HG02642 (cell line): Measurements from ENCODE around the gene DMGDH.

Source experiments
- ATAC-seq: cut with Tn5 transposase; IDR thresholded peaks from one replicate; pipeline ENCODE4 v1.9.1; 2021; ENCODE audit warnings: mild to moderate bottlenecking; ENCODE audit not compliant: unreplicated experiment, poor library complexity

Gene DMGDH

DNA sequence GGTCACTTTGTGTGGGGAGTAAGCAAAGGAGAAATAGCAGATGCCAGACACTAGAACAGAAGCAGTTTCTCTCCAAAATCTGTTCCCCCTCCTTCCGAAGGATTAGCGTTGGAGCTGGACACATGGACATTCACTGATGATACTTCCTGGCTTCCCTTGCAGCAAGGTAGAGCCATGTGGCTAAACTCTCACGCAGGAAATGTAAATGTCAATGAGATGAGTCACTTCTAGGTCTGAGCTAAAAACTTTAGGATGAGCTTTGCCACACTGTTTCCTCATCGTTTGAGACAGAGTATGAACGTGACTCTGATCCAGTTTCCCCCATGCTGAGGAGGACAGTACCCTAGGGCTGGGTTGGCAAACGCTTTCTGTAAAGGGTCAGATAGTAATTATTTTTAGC lies 5.2 kb upstream of the DMGDH start:
- no peak for ATAC-seq

DNA sequence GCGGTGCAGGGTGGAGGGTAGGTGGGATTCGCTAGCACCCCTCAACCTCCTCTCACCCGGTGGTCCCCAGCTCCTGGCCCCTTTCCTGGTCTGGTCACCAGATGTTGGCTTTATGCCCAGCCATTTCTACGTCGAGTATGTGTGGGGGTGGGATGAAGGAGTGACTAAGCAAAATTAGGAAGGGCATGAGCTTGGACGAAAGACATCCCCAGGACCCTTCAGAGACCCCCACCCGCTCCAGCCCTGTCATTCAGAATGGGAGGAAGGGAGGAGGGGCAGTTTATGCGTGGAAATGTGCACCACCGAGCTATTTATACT lies 835 bp upstream of the DMGDH start:
- ATAC-seq: no peak

- no peak for ATAC-seq
Observed at GRCh38 chr5:79062436-79062835, 7.0 kb downstream of the DMGDH start.

GRCh38 chr5:79059674-79060073 lies 9.8 kb downstream of the DMGDH start:
- no peak for ATAC-seq

DNA sequence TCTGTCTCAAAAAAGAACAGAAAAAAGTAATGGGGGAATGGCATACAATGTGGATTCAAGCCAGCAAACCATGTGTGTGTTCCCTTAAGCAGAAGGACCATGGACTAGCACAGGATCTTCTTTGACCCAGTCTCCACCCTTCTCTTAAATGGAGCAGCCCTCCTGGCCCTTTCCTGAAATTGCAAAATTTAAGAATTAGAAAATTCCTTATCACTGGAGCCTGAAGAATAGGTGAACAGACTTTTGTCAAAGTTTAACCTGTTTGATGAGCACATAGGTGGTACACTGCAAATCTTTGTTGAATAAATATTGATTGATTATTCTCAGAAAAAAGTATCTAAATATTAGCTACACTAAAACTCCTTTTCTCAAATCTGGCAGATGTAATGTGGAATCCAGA lies 12.6 kb downstream of the DMGDH start:
- ATAC-seq: no peak

- ATAC-seq: no peak
Observed at GRCh38 chr5:79055017-79055416, 14.5 kb downstream of the DMGDH start.

DNA sequence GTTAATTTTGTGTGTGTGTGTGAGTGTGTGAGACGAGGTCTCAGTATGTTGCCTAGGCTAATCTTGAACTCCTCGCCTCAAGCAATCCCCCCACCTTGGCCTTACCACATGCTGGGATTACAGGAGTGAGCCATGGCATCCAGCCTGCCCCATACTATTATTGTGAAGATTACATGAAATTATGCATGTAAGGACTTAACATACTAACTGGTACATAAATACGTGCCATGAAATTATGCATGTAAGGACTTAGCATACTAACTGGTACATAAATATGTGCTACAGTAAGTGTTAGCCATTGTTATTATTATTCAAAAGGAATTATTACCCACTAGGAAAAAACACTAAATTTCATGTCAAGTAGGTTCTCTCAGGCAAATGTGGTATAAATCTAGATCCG lies 16.2 kb downstream of the DMGDH start:
- no peak for ATAC-seq

GRCh38 chr5:79050498-79050897 lies 19.0 kb downstream of the DMGDH start:
- no peak for ATAC-seq

- no peak for ATAC-seq
Observed at GRCh38 chr5:79048437-79048836, 21.0 kb downstream of the DMGDH start.

DNA sequence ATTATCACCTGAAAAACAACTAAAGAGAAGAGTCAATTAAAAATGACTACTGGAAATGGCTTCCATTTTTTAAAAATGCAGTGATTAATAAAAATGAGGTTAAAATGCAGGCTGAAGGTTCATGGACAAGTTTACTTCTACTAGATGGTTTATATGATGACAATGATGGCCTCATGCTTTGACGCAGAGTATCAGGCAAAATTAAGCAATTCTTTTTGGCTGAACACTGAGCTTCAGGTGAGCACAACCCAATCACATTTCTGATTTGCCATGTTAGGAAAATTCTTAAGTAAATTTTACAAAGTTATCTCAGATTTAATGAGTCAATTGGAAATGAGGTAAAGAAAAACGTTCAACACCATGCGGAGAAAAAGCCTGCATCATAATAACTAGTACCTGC lies 22.3 kb downstream of the DMGDH start:
- ATAC-seq: no peak

DNA sequence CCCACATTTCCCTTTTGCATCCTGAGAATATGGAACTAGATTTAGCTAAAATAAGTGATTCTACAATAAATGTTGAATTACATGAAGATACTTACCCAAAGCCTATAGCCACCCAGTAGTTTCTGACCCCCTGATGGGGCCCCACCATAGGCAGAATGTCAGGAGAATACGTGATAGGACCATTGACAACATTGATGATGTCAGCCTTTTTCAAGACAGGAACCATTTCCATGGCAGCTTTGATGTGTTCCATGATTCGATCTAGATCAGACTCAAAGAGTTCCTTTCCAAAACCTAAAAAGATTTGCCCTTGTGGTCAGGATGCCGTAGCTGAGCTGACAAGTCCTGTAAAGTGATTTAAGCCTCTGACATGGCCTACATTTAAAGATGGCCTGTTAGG lies 27.3 kb downstream of the DMGDH start:
- ATAC-seq: no peak

GRCh38 chr5:79036769-79037168 lies 32.7 kb downstream of the DMGDH start:
- ATAC-seq: no peak

DNA sequence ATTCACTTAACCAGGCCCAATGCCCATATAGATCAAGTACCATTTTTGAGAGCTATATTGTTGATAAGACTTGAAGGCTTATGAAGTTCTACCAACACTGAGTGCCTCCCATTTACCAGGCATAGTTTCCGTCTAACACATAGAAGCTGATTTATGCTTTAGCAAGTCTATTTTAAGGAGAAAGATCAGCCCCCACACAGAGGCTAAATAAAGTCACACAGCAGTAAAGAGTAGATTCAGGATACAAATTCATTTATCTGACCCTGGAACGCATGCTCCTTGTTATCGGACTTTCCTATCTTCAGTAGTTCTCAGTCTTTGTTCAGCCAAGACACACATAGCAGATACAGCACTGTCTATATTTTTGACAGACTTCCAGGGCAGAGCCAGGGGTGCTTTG lies 34.2 kb downstream of the DMGDH start:
- ATAC-seq: no peak

DNA sequence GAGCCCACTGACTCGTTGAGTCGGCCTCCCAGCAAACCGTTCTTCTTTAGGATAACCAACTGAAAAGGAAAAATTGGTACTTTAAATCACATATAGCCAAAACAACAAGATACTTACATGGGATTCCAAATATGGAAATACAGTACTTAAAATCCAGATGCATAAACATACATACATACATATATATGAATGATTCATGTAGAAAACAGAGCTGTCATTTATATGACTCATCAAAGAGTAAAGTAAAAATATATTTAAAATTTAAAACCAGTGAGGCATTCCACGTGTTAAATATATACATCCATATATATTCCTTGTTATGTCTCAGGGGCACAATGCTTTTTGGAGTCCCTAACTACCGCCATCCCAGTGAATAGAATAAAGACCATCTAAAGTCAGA lies 36.7 kb downstream of the DMGDH start:
- no peak for ATAC-seq

DNA sequence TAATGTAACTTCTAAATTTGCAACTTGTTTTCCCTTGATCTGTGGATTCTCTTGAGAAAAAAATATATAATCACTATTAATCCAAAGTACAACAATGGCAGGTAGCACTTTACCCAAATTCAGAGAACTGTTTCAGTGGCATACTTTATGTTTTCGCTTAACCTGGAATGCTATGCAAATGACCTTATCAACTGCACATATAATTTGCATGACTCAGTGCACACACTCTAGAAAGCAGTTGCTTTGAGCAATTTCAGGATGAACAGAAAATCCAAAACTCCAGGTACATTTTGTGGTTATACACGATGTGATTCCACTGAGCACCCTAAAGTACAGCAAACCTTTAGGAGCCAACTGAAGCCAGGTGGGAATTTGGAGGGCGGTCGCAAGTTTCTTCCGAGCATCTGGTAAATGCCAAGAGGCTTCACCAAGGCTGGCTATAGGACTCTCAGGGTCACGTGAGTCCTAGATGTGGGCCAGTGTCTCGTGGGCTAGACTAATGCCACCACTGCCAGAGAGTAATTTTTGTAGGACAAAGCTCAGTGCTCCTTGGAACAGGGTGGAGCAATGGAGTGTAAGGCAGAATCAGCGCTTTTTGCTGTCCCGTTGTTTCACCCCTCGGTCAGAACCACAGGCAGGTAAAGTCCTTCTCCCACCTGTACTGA lies 37.3 kb downstream of the DMGDH start:
- no peak for ATAC-seq

DNA sequence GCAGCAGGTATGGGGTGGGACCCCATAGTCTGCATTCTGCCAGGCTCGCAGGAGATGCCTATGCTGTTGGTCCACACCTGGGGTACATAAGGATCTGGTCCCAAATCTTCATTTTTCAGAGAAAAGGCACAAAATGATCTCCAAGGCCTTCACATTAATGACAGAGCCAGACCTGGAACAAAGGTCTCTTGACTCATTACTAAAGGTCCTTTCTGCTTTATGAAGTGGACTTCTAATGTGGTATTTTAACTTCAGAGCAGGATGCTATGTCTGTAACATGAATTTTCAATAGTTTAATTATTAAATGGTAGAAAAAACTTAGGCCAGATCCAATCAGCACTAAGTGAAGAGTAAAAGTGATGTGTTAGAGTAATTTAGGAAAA lies 38.0 kb downstream of the DMGDH start:
- no peak for ATAC-seq

- ATAC-seq: no peak
Observed at GRCh38 chr5:79030663-79031484, 38.6 kb downstream of the DMGDH start.

GRCh38 chr5:79025054-79025472 lies 44.4 kb downstream of the DMGDH start:
- no peak for ATAC-seq

GRCh38 chr5:79023947-79024346 lies 45.5 kb downstream of the DMGDH start:
- no peak for ATAC-seq

- ATAC-seq: no peak
Observed at GRCh38 chr5:79023348-79023747, 46.1 kb downstream of the DMGDH start.

DNA sequence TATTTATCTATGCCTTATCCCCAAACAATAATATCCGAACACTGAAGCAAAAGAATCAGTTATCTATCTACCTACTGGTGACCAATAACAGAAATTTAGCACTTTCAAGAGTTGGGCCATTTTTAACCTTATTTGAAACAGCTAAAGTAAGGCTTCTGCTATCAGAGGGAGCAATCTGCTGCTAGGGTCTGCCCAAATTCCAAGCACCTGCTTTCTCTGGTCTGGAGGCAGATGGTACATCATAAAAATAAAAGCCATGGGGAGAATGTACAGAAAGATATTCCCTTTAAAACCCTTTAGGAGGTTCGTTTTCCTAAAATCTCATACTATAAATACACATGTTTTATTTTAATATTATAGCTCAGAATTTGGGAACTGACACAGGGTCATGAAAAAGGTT lies 46.7 kb downstream of the DMGDH start:
- ATAC-seq: no peak

DNA sequence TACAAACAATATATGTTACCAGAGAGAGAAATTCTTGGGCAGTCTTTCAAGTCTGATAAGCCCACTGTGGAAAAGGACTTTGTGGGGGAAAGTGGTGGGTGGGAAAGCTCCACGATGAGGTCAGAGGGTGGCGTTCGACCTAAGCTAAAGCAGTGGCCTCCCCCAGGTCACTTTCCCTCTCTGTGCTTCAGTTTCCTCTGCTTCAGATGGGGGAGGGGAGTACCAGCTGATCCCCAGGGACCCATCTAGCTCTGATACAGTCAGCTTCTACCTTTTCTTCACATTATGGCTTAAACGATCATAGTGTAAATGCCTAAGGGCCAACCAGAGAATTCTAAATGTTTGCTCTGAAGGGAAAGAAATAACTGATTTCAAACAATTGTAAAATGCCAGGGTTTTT lies 47.7 kb downstream of the DMGDH start:
- ATAC-seq: no peak
